K562 (cell line): ENCODE results near the gene ADCY9. TPM values are rescaled to one million over a fixed set of nuclear protein-coding genes. Genes with fewer than 3 reads are reported as not detected.

Experiments
- E2F6 ChIP-seq, 2 experiments: IDR thresholded peaks; 2 replicates each; pipeline ENCODE4 v1.6.1; 2011; ENCODE audit warnings: borderline replicate concordance in 1 of 2, control low read depth in 1 of 2, low read depth in 1 of 2, low read length in 1 of 2, mild to moderate bottlenecking in 1 of 2, mixed read lengths in 1 of 2, moderate library complexity in 1 of 2; ENCODE audit not compliant: insufficient read depth in 1 of 2, insufficient read length in 1 of 2, poor library complexity in 1 of 2, severe bottlenecking in 1 of 2; ENCODE audit errors: extremely low read depth in 1 of 2
- HMG20A ChIP-seq: fragments of 450-650 bp; formaldehyde crosslinking; conservative IDR thresholded peaks from 2 replicates; pipeline ENCODE4 v1.4.0; 2020; ENCODE audit warnings: mild to moderate bottlenecking, mixed read lengths
- MYC ChIP-seq, 2 experiments: fragments of 250-450 bp in 1 of 2; sonication (Bioruptor Pico) in 1 of 2; IDR thresholded peaks; 2 replicates each; pipeline versions ENCODE4 v1.5.1 to v1.6.1; 2012 to 2021; ENCODE audit warnings: low read depth in 2 of 2, borderline replicate concordance in 1 of 2, improper control_type of control experiment in 1 of 2, low read length in 1 of 2, mild to moderate bottlenecking in 1 of 2, moderate library complexity in 1 of 2
- RBM22 ChIP-seq: fragments of 200-400 bp; formaldehyde crosslinking; IDR thresholded peaks from 2 replicates; pipeline ENCODE4 v1.6.1; 2018; ENCODE audit warnings: low read length, low read depth; ENCODE audit not compliant: poor library complexity, severe bottlenecking
- RNF2 ChIP-seq: sonication (generic); IDR thresholded peaks from 2 replicates; pipeline ENCODE4 v1.6.1; 2016
- STAT5B ChIP-seq: fragments of 250-450 bp; sonication (Bioruptor Pico); IDR thresholded peaks from 2 replicates; pipeline ENCODE4 v1.8.0; 2021; ENCODE audit warnings: mild to moderate bottlenecking, inconsistent platforms
- TCF15 ChIP-seq: fragments of 250-450 bp; sonication (Bioruptor Pico); IDR thresholded peaks from 2 replicates; pipeline ENCODE4 v1.8.0; 2022; ENCODE audit warnings: moderate library complexity, mild to moderate bottlenecking, inconsistent platforms
- TCFL5 ChIP-seq: fragments of 250-450 bp; sonication (Bioruptor Pico); conservative IDR thresholded peaks from 2 replicates; pipeline ENCODE4 v1.6.1; 2021; ENCODE audit warnings: mild to moderate bottlenecking, moderate library complexity, matching md5 sums
- UBTF ChIP-seq, 2 experiments: IDR thresholded peaks; 2 replicates each; pipeline ENCODE4 v1.6.1; 2012; ENCODE audit warnings: improper control_type of control experiment in 2 of 2, low read depth in 2 of 2, low read length in 2 of 2, borderline replicate concordance in 1 of 2
- ZNF134 ChIP-seq: fragments of 250-450 bp; sonication (Bioruptor Pico); conservative IDR thresholded peaks from 2 replicates; pipeline ENCODE4 v1.4.0; 2020
- ZNF197 ChIP-seq: fragments of 200-800 bp; sonication (Bioruptor generic); IDR thresholded peaks from 2 replicates; pipeline ENCODE4 v1.6.1; 2016; ENCODE audit warnings: low read depth, missing genetic modification characterization, missing compliant biosample characterization
- ZNF449 ChIP-seq: fragments of 250-450 bp; sonication (Bioruptor Pico); IDR thresholded peaks from 2 replicates; pipeline ENCODE4 v1.8.0; 2022; ENCODE audit warnings: moderate library complexity, mild to moderate bottlenecking, inconsistent platforms
- polyA plus RNA-seq, 8 experiments: library from polyadenylated mRNA; depleted of rRNA in 4 of 8; stranded (reverse) in 5 of 8; unstranded in 3 of 8; fragments of >200 nt; fragmentation: Nextera tagmentation in 2 of 8; fragmentation: Illumina TruSeq in 1 of 8; extraction: Ambion mirVana in 2 of 8; extraction: Trizol in 1 of 8; gene quantifications; 2 replicates each; pipeline versions ENCODE4 v1.2.1 to v1.2.3, GENCODE V29; 2011 to 2014; ENCODE audit warnings: inconsistent platforms in 1 of 8, missing spikeins in 1 of 8
- total RNA-seq, 7 experiments: library from RNA; depleted of rRNA in 6 of 7; stranded (reverse); fragments of >200 nt in 6 of 7; fragmentation: Illumina TruSeq in 2 of 7; extraction: Trizol in 2 of 7; gene quantifications; 2 replicates each; pipeline versions ENCODE4 v1.2.1 to v1.2.3, GENCODE V29; 2011 to 2021; ENCODE audit warnings: low replicate concordance in 1 of 7

ADCY9 gene
- total and polyA plus RNA-seq, 9 of the 15 experiments (the other 6 are each of a cell fraction or from before 2014, with no cell fraction given) = 0.03 to 0.29 (median 0.17) TPM

- no peak for TF ChIP-seq MYC (IDR thresholded peaks at IDR 0.05; ENCODE audit: low read depth, low read length)
- no peak for TF ChIP-seq MYC (CRISPR knock-in tag; IDR thresholded peaks at IDR 0.05; ENCODE audit: borderline replicate concordance, low read depth)
- no peak for TF ChIP-seq E2F6 (IDR thresholded peaks at IDR 0.05; ENCODE audit: borderline replicate concordance in 1 of 2, extremely low read depth in 1 of 2, insufficient read depth in 1 of 2, insufficient read length in 1 of 2, low read depth in 1 of 2, low read length in 1 of 2, poor library complexity in 1 of 2, severe bottlenecking in 1 of 2)
- no peak for TF ChIP-seq RNF2
- no peak for TF ChIP-seq STAT5B (CRISPR knock-in tag)
- TF ChIP-seq UBTF (IDR thresholded peaks at IDR 0.05; ENCODE audit: borderline replicate concordance in 1 of 2, low read depth in 2 of 2, low read length in 2 of 2) = no peak
- no peak for TF ChIP-seq RBM22
- TF ChIP-seq ZNF449 (CRISPR knock-in tag) = no peak
- no peak for TF ChIP-seq TCFL5
- TF ChIP-seq ZNF134 = no peak
- TF ChIP-seq HMG20A = no peak
- TF ChIP-seq ZNF197 (CRISPR knock-in tag) = no peak
- no peak for TF ChIP-seq TCF15
These were observed 40.7 kb downstream of the ADCY9 start (continued) for GRCh38 chr16:4075534-4075933.
